ENCODE measurements around the gene SIL1. TPM values are rescaled to one million over a fixed set of nuclear protein-coding genes. Genes with fewer than 3 reads are reported as not detected.

The SIL1 gene
- total RNA-seq, 1 donor from 2014 or later, result 35.6 TPM

DNA sequence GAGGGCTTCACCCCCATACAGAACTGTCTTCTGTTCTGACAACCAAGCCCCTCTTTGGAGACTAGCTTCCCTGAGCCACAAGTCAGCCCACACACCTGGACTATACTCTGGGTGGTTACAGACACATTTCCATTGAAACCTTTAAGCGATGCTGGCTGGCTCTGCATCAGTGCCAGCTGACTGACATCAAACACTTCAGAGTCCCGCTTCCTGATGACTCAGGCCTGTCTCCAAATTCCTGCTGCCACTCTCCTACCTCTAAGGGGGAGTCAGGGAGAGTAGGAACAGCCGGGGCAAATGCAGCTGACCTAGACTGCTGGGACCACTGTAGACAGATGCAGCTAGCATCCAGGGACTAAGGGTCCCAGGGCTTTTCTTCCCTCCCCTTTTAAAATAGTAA is 59.4 kb downstream of the SIL1 start:
- H3K27me3 ChIP-seq, result no peaks in the 10 kb centered on the region
- no peak for DNase-seq (ENCODE audit: extremely low spot score in 2 of 2)
- H3K4me3 ChIP-seq, result no peak overlapping the region
- intact Hi-C loops (cut with DNase I), result no loop called here
- no peak for TF ChIP-seq POLR2AphosphoS5 (IDR thresholded peaks at IDR 0.05; ENCODE audit: insufficient read depth in 1 of 2, low read depth in 1 of 2)
- TF ChIP-seq POLR2A (IDR thresholded peaks at IDR 0.05), result no peak
- TF ChIP-seq, protein P1, sequence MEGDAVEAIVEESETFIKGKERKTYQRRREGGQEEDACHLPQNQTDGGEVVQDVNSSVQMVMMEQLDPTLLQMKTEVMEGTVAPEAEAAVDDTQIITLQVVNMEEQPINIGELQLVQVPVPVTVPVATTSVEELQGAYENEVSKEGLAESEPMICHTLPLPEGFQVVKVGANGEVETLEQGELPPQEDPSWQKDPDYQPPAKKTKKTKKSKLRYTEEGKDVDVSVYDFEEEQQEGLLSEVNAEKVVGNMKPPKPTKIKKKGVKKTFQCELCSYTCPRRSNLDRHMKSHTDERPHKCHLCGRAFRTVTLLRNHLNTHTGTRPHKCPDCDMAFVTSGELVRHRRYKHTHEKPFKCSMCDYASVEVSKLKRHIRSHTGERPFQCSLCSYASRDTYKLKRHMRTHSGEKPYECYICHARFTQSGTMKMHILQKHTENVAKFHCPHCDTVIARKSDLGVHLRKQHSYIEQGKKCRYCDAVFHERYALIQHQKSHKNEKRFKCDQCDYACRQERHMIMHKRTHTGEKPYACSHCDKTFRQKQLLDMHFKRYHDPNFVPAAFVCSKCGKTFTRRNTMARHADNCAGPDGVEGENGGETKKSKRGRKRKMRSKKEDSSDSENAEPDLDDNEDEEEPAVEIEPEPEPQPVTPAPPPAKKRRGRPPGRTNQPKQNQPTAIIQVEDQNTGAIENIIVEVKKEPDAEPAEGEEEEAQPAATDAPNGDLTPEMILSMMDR (IDR thresholded peaks at IDR 0.05), result no peak
- H3K4me1 ChIP-seq, result peaks cover 47% of the 10 kb centered on the region
- no peaks in the 10 kb centered on the region for H3K36me3 ChIP-seq
- H3K27ac ChIP-seq, result no peak overlapping the region
- H3K9me3 ChIP-seq, result no peaks in the 10 kb centered on the region

- intact Hi-C loops (cut with DNase I), result no loop called here
- Histone ChIP-seq H3K27ac (no peak overlapping the region), H3K9me3 (no peaks in the 10 kb centered on the region), H3K4me1 (peaks cover 54% of the 10 kb centered on the region), H3K36me3 (no peaks in the 10 kb centered on the region), H3K4me3 (no peak overlapping the region), H3K27me3 (no peaks in the 10 kb centered on the region)
- DNase-seq (ENCODE audit: extremely low spot score in 2 of 2), result no peak
- TF ChIP-seq POLR2AphosphoS5 (IDR thresholded peaks at IDR 0.05; ENCODE audit: insufficient read depth in 1 of 2, low read depth in 1 of 2), result no peak
- TF ChIP-seq, protein P1 (IDR thresholded peaks at IDR 0.05), result no peak
- TF ChIP-seq POLR2A (IDR thresholded peaks at IDR 0.05), result no peak
These were observed 60.1 kb downstream of the SIL1 start for GRCh38 chr5:139138109-139138508.

DNA sequence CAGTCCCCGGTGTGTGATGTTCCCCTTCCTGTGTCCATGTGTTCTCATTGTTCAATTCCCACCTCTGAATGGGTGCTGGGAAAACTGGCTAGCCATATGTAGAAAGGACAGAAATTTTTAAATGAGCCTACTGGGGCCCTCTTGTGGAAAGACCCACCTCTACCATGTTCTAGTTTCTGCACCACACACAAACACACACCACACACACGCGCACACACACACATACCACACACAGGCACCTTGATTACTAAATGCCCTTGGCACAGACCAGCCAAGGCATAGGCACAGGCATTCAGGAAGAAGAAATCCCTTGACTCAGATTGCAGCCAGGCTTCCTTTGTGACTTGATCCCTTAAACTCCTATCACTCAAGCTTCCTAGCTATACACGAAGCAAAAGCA is 60.5 kb downstream of the SIL1 start:
- DNase-seq (ENCODE audit: extremely low spot score in 2 of 2), result no peak
- H3K27me3 ChIP-seq, result no peaks in the 10 kb centered on the region
- no peak for TF ChIP-seq POLR2AphosphoS5 (IDR thresholded peaks at IDR 0.05; ENCODE audit: insufficient read depth in 1 of 2, low read depth in 1 of 2)
- TF ChIP-seq, protein P1 (IDR thresholded peaks at IDR 0.05), result no peak
- TF ChIP-seq POLR2A (IDR thresholded peaks at IDR 0.05), result no peak
- no peak overlapping the region for H3K27ac ChIP-seq
- H3K36me3 ChIP-seq, result no peaks in the 10 kb centered on the region
- no peaks in the 10 kb centered on the region for H3K9me3 ChIP-seq
- peaks cover 57% of the 10 kb centered on the region for H3K4me1 ChIP-seq
- intact Hi-C loops (cut with DNase I), result no loop called here
- no peak overlapping the region for H3K4me3 ChIP-seq

DNA sequence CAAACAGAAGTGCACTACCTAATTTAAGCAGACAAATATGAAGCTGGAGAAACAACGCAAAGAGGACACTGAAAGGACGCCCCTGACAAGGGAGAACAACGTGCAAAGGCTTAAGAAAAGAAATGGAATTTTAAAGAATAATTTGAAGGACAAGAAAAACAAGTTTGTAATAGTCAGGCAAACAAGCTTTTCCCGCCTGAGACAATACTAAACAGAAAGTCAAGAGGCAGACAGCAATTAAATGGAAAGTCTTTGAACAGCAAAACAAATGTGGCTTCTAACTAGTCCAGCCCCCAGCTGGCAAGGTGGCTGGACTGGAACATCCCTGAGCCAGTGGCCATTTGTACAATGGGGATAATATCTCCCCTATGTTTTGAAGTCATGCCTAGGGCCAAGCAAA is 63.3 kb downstream of the SIL1 start:
- TF ChIP-seq, protein P1 (IDR thresholded peaks at IDR 0.05), result no peak
- TF ChIP-seq POLR2A (IDR thresholded peaks at IDR 0.05) (no peak), POLR2AphosphoS5 (IDR thresholded peaks at IDR 0.05; ENCODE audit: insufficient read depth in 1 of 2, low read depth in 1 of 2) (no peak)
- Histone ChIP-seq H3K4me3 (no peak overlapping the region), H3K9me3 (no peaks in the 10 kb centered on the region), H3K36me3 (no peaks in the 10 kb centered on the region), H3K27me3 (no peaks in the 10 kb centered on the region), H3K27ac (no peak overlapping the region), H3K4me1 (peaks cover 48% of the 10 kb centered on the region)
- intact Hi-C loops (cut with DNase I), result no loop called here
- DNase-seq (ENCODE audit: extremely low spot score in 2 of 2), result no peak

DNA sequence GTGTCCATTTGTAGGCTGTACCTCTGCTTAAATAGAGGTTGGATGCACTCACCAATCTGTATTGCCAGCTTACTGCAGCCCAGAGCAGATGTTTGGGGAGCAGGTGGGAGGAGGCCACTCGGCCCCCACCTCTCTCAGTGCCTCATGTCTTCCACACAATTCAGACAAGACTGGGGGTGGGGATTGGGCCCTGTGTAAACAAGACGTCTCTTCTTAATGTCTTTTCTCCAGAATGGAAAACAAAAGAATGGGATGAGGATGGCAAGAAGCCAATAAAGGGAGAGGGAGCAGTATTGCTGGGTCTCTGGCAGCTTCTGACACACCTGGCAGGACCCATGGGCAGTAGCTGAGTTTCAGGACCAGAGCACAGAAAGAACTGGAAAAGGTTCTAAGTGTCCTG is 64.9 kb downstream of the SIL1 start:
- Histone ChIP-seq H3K27ac (no peak overlapping the region), H3K27me3 (no peaks in the 10 kb centered on the region), H3K4me3 (no peak overlapping the region), H3K4me1 (peaks cover 36% of the 10 kb centered on the region), H3K9me3 (no peaks in the 10 kb centered on the region), H3K36me3 (no peaks in the 10 kb centered on the region)
- TF ChIP-seq, protein P1 (IDR thresholded peaks at IDR 0.05), result no peak
- intact Hi-C loops (cut with DNase I), result no loop called here
- DNase-seq (ENCODE audit: extremely low spot score in 2 of 2), result no peak

Data from vagina (tissue), 2 donors.